ENCODE results near the gene UBQLN1.

- TF ChIP-seq CTCF (conservative IDR thresholded peaks at IDR 0.05) (no peak), ZFX (IDR thresholded peaks at IDR 0.05) (no peak)
Observed at GRCh38 chr9:83629433-83630104, 78.2 kb downstream of the UBQLN1 start.
